Osteocyte (in vitro differentiated cells): ENCODE data around the gene LORICRIN. TPM values are rescaled to one million over a fixed set of nuclear protein-coding genes. Genes with fewer than 3 reads are reported as not detected.

Experiments used
- DNase-seq: peaks from one replicate; pipeline ENCODE4 v3.0.0; 2021; ENCODE audit warnings: mixed read lengths; ENCODE audit not compliant: unreplicated experiment; ENCODE audit errors: extremely low spot score
- H3K27ac Mint-ChIP-seq: one replicate; pipeline ENCODE4 v1.8.0; 2021; ENCODE audit warnings: mild to moderate bottlenecking, mixed read lengths; ENCODE audit not compliant: unreplicated experiment
- H3K27me3 Mint-ChIP-seq: one replicate; pipeline ENCODE4 v1.8.0; 2021; ENCODE audit warnings: mixed read lengths; ENCODE audit not compliant: unreplicated experiment
- H3K36me3 Mint-ChIP-seq: one replicate; pipeline ENCODE4 v1.8.0; 2021; ENCODE audit warnings: mixed read lengths; ENCODE audit not compliant: unreplicated experiment
- H3K4me1 Mint-ChIP-seq: one replicate; pipeline ENCODE4 v1.8.0; 2021; ENCODE audit warnings: mixed read lengths; ENCODE audit not compliant: unreplicated experiment
- H3K4me3 Mint-ChIP-seq: one replicate; pipeline ENCODE4 v1.8.0; 2021; ENCODE audit warnings: mild to moderate bottlenecking, moderate library complexity, mixed read lengths; ENCODE audit not compliant: unreplicated experiment
- H3K9me3 Mint-ChIP-seq: one replicate; pipeline ENCODE4 v1.8.0; 2021; ENCODE audit warnings: mixed read lengths; ENCODE audit not compliant: unreplicated experiment
- CTCF ChIP-seq: fragments of 200-600 bp; sonication (generic); IDR thresholded peaks from 2 replicates; pipeline ENCODE4 v1.5.0; 2021; ENCODE audit warnings: antibody characterized with exemption, mild to moderate bottlenecking, moderate library complexity
- total RNA-seq: library from RNA; stranded (reverse); gene quantifications from 2 replicates; pipeline ENCODE4 v1.2.1, GENCODE V29; 2021

The LORICRIN gene
- total RNA-seq, 1 donor from 2014 or later: not detected

- Mint-ChIP-seq H3K4me3 (no peak overlapping the region), H3K27ac (no peak overlapping the region), H3K27me3 (peaks cover 76% of the 10 kb centered on the region), H3K36me3 (no peaks in the 10 kb centered on the region), H3K9me3 (no peaks in the 10 kb centered on the region), H3K4me1 (peaks cover 12% of the 10 kb centered on the region)
- TF ChIP-seq CTCF: no peak
- DNase-seq: no peak
Measured at GRCh38 chr1:153262462-153263157, 3.1 kb downstream of the LORICRIN start.

- Mint-ChIP-seq H3K36me3 (no peaks in the 10 kb centered on the region), H3K27ac (no peak overlapping the region), H3K4me3 (no peak overlapping the region), H3K4me1 (peaks cover 11% of the 10 kb centered on the region), H3K27me3 (peaks cover 64% of the 10 kb centered on the region), H3K9me3 (no peaks in the 10 kb centered on the region)
- TF ChIP-seq CTCF: no peak
- no peak for DNase-seq
Measured at GRCh38 chr1:153265457-153265856, 6.0 kb downstream of the LORICRIN start.

- H3K4me1 Mint-ChIP-seq: no peaks in the 10 kb centered on the region
Measured at GRCh38 chr1:153271711-153272110, 12.2 kb downstream of the LORICRIN start.

GRCh38 chr1:153272186-153272585 is 12.7 kb downstream of the LORICRIN start:
- TF ChIP-seq CTCF: no peak
- no peak overlapping the region for H3K4me3 Mint-ChIP-seq
- no peaks in the 10 kb centered on the region for H3K36me3 Mint-ChIP-seq
- DNase-seq: no peak
- no peaks in the 10 kb centered on the region for H3K4me1 Mint-ChIP-seq
- H3K27me3 Mint-ChIP-seq: peaks cover 19% of the 10 kb centered on the region
- H3K9me3 Mint-ChIP-seq: no peaks in the 10 kb centered on the region
- no peak overlapping the region for H3K27ac Mint-ChIP-seq

More at GRCh38 chr1:153271711-153272110, 12.2 kb downstream of the LORICRIN start:
- H3K9me3 Mint-ChIP-seq: no peaks in the 10 kb centered on the region
- H3K27me3 Mint-ChIP-seq: peaks cover 22% of the 10 kb centered on the region
- no peak for TF ChIP-seq CTCF
- no peak for DNase-seq
- H3K27ac Mint-ChIP-seq: no peak overlapping the region
- H3K36me3 Mint-ChIP-seq: no peaks in the 10 kb centered on the region
- no peak overlapping the region for H3K4me3 Mint-ChIP-seq

- H3K4me3 Mint-ChIP-seq: no peak overlapping the region
- H3K36me3 Mint-ChIP-seq: no peaks in the 10 kb centered on the region
- DNase-seq: no peak
- peaks cover 4% of the 10 kb centered on the region for H3K27me3 Mint-ChIP-seq
- no peaks in the 10 kb centered on the region for H3K9me3 Mint-ChIP-seq
- no peak overlapping the region for H3K27ac Mint-ChIP-seq
- TF ChIP-seq CTCF: peak; percentile 34
- H3K4me1 Mint-ChIP-seq: no peaks in the 10 kb centered on the region
Measured at GRCh38 chr1:153277852-153278251, 18.4 kb downstream of the LORICRIN start.
